Mesendoderm (in vitro differentiated cells): ENCODE data around the gene NUDCD3.

Source experiments
- DNase-seq: peaks from one replicate; pipeline ENCODE4 v3.0.0; 2013
- H2AK5ac ChIP-seq: 2 replicates; pipeline ENCODE4 v1.6.1; 2013; ENCODE audit warnings: low read length, inconsistent platforms
- H2BK120ac ChIP-seq: 2 replicates; pipeline ENCODE4 v1.6.1; 2013; ENCODE audit warnings: low read depth, mild to moderate bottlenecking, low read length, moderate library complexity, mixed read lengths
- H2BK15ac ChIP-seq: replicated peaks from 2 replicates; pipeline ENCODE4 v1.6.1; 2013; ENCODE audit warnings: low read depth, mild to moderate bottlenecking, moderate library complexity
- H2BK5ac ChIP-seq: 2 replicates; pipeline ENCODE4 v1.6.1; 2013; ENCODE audit warnings: low read length, inconsistent platforms
- H3K18ac ChIP-seq: 2 replicates; pipeline ENCODE4 v1.6.1; 2013; ENCODE audit warnings: mild to moderate bottlenecking, low read length, mixed read lengths
- H3K23ac ChIP-seq: one replicate; pipeline ENCODE4 v1.6.1; 2013; ENCODE audit warnings: low read length
- H3K27ac ChIP-seq: 2 replicates; pipeline ENCODE4 v1.5.1; 2013; ENCODE audit warnings: low read depth, mild to moderate bottlenecking, inconsistent platforms, low read length, moderate library complexity
- H3K27me3 ChIP-seq: 2 replicates; pipeline ENCODE4 v1.6.1; 2013; ENCODE audit warnings: low read length, control low read depth, mild to moderate bottlenecking, inconsistent platforms; ENCODE audit not compliant: insufficient read depth, poor library complexity
- H3K36me3 ChIP-seq: 2 replicates; pipeline ENCODE4 v1.6.1; 2013; ENCODE audit warnings: low read length, inconsistent platforms; ENCODE audit not compliant: control insufficient read depth, insufficient read depth
- H3K4ac ChIP-seq: one replicate; pipeline ENCODE4 v1.6.1; 2013; ENCODE audit warnings: low read depth, mild to moderate bottlenecking, low read length, moderate library complexity
- H3K4me1 ChIP-seq: 2 replicates; pipeline ENCODE4 v1.6.1; 2013; ENCODE audit warnings: low read depth, low read length, inconsistent platforms; ENCODE audit not compliant: control insufficient read depth
- H3K4me2 ChIP-seq: 2 replicates; pipeline ENCODE4 v1.6.1; 2013; ENCODE audit warnings: low read length
- H3K4me3 ChIP-seq: 2 replicates; pipeline ENCODE4 v1.5.1; 2013; ENCODE audit warnings: mild to moderate bottlenecking, low read length
- H3K56ac ChIP-seq: one replicate; pipeline ENCODE4 v1.6.1; 2013; ENCODE audit warnings: low read length
- H3K79me1 ChIP-seq: 2 replicates; pipeline ENCODE4 v1.6.1; 2013; ENCODE audit warnings: low read length, inconsistent platforms
- H3K79me2 ChIP-seq: 2 replicates; pipeline ENCODE4 v1.6.1; 2013; ENCODE audit warnings: mild to moderate bottlenecking, low read length; ENCODE audit not compliant: control insufficient read depth, insufficient read depth
- H3K9ac ChIP-seq: 2 replicates; pipeline ENCODE4 v1.6.1; 2013; ENCODE audit warnings: low read length, inconsistent platforms
- H4K5ac ChIP-seq: one replicate; pipeline ENCODE4 v1.6.1; 2013; ENCODE audit warnings: low read length
- H4K8ac ChIP-seq: one replicate; pipeline ENCODE4 v1.6.1; 2013; ENCODE audit warnings: low read depth, mild to moderate bottlenecking, control low read depth, low read length, moderate library complexity
- WGBS: extraction: QIAGEN DNeasy Blood & Tissue Kit; methylation state at CpG from one replicate; pipeline ENCODE4 v1.1.7; 2013; ENCODE audit warnings: low lambda C conversion rate, missing lambda C conversion rate; ENCODE audit not compliant: insufficient coverage; ENCODE audit errors: extremely low coverage; 5-methylcytosine and 5-hydroxymethylcytosine counted together

NUDCD3 gene

DNA sequence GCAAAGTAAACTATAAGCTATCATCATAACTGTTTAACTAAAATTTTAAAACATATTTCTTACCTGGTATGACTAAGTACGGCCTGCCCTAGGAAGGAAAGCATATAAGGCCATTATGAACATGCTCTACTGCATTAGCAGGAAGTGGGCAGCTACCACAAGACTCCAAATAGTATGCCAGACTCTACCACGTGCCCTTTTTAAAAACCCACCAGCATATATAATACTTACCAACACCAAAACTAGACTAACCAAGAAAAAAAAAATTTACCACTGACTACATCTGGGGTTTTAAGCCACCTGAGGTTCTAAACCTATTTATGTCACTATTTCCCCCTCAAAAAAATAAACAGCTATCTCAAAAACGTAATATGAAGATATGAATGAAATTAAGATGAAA is 30.1 kb downstream of the NUDCD3 start:
- no peak overlapping the region for H3K23ac ChIP-seq
- no peak for DNase-seq
- no peak overlapping the region for H3K4me2 ChIP-seq
- peaks cover 22% of the 10 kb centered on the region for H3K79me1 ChIP-seq
- no peak overlapping the region for H3K4me3 ChIP-seq
- H3K79me2 ChIP-seq, result peaks cover 13% of the 10 kb centered on the region
- no peak overlapping the region for H3K18ac ChIP-seq
- no peak overlapping the region for H4K8ac ChIP-seq
- no peak overlapping the region for H3K27ac ChIP-seq
- H3K9ac ChIP-seq, result no peak overlapping the region
- H2BK5ac ChIP-seq, result no peak overlapping the region
- no peaks in the 10 kb centered on the region for H3K4me1 ChIP-seq
- no CpG with 5 or more reads among the region's 3 CpGs for WGBS
- no peak overlapping the region for H3K56ac ChIP-seq
- no peak overlapping the region for H2BK120ac ChIP-seq
- no peak overlapping the region for H3K4ac ChIP-seq
- no peak overlapping the region for H2BK15ac ChIP-seq
- no peaks in the 10 kb centered on the region for H3K36me3 ChIP-seq
- H3K27me3 ChIP-seq, result no peaks in the 10 kb centered on the region
- H4K5ac ChIP-seq, result no peak overlapping the region
- no peak overlapping the region for H2AK5ac ChIP-seq

DNA sequence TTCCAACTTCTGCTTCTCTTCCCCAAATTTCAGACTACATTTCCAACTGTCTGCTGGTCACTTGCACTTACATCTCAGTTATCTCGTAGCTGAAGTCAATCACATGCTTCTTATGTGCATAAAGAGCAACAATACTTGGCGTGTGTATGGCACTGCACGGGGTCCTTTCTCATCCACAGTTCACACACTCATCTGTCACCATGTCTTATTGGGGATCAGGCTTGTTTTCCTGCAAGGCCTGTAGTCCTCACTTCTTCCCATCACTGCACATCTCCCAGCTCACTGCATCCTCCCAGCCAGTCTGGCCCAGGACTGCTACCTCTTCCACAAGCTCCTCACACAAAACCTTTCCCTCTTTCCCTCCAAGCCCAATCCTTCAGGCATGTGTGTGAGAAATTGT is 35.3 kb downstream of the NUDCD3 start:
- Histone ChIP-seq H4K8ac (no peak overlapping the region), H3K4me1 (no peaks in the 10 kb centered on the region), H4K5ac (no peak overlapping the region), H3K27ac (no peak overlapping the region), H3K4me2 (no peak overlapping the region), H3K9ac (no peak overlapping the region), H3K18ac (no peak overlapping the region), H3K79me1 (peaks cover 13% of the 10 kb centered on the region), H2BK15ac (no peak overlapping the region), H3K27me3 (no peaks in the 10 kb centered on the region), H3K36me3 (no peaks in the 10 kb centered on the region), H3K23ac (no peak overlapping the region), H3K56ac (no peak overlapping the region), H2BK5ac (no peak overlapping the region), H2AK5ac (no peak overlapping the region), H3K4ac (no peak overlapping the region), H3K4me3 (no peak overlapping the region), H2BK120ac (no peak overlapping the region), H3K79me2 (peaks cover 4% of the 10 kb centered on the region)
- no peak for DNase-seq
- WGBS, result no CpG with 5 or more reads among the region's 3 CpGs

DNA sequence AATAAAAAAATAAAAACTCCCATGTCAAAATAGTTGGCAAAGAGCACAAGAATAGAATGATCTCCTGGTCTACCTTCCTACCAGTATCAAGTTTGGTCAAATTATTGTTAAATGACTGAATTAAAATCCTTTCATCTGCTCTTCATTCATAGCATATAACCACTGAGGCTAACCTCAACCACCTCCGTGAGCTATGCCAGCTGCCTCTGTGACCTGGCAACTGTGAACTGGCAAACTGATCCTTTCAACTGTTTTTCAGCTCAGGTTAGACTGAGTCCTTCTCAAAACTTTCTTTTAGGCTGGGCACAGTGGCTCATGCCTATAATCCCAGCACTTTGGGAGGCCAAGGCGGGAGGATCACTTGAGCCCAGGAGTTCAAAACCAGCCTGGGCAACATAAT is 36.1 kb downstream of the NUDCD3 start:
- no peak overlapping the region for H2AK5ac ChIP-seq
- no peaks in the 10 kb centered on the region for H3K4me1 ChIP-seq
- no peak for DNase-seq
- H2BK120ac ChIP-seq, result no peak overlapping the region
- peaks cover 4% of the 10 kb centered on the region for H3K79me2 ChIP-seq
- H3K27me3 ChIP-seq, result no peaks in the 10 kb centered on the region
- H2BK5ac ChIP-seq, result no peak overlapping the region
- H2BK15ac ChIP-seq, result no peak overlapping the region
- H4K5ac ChIP-seq, result no peak overlapping the region
- H4K8ac ChIP-seq, result no peak overlapping the region
- peaks cover 13% of the 10 kb centered on the region for H3K79me1 ChIP-seq
- H3K18ac ChIP-seq, result no peak overlapping the region
- no peak overlapping the region for H3K56ac ChIP-seq
- H3K4me3 ChIP-seq, result no peak overlapping the region
- no peaks in the 10 kb centered on the region for H3K36me3 ChIP-seq
- H3K4me2 ChIP-seq, result no peak overlapping the region
- H3K4ac ChIP-seq, result no peak overlapping the region
- H3K23ac ChIP-seq, result no peak overlapping the region
- WGBS, result no CpG with 5 or more reads among the region's 2 CpGs
- no peak overlapping the region for H3K27ac ChIP-seq
- H3K9ac ChIP-seq, result no peak overlapping the region

DNA sequence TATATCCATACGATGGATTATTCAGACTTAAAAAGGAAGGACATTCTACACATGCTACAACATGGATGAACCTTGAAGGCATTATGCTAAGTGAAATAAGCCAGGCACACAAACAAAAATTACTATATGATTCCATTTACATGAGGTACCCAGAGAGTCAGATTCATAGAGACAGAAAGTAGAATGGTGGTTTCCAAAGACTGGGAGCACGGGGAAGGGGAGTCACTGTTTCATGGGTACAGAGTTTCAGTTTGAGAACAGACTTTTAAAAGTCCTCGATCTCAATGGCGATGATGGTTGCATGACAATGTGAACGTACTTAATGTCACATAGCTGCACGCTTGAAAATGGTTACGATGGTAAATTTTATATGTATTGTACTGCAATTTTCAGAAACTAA is 39.3 kb downstream of the NUDCD3 start:
- no peaks in the 10 kb centered on the region for H3K4me1 ChIP-seq
- DNase-seq, result no peak
- no peak overlapping the region for H2BK120ac ChIP-seq
- H2AK5ac ChIP-seq, result no peak overlapping the region
- H3K9ac ChIP-seq, result no peak overlapping the region
- H2BK5ac ChIP-seq, result no peak overlapping the region
- peaks cover 8% of the 10 kb centered on the region for H3K79me2 ChIP-seq
- H3K4me3 ChIP-seq, result no peak overlapping the region
- no peak overlapping the region for H3K4ac ChIP-seq
- H2BK15ac ChIP-seq, result no peak overlapping the region
- no peak overlapping the region for H4K8ac ChIP-seq
- H3K27ac ChIP-seq, result no peak overlapping the region
- H3K56ac ChIP-seq, result no peak overlapping the region
- no peaks in the 10 kb centered on the region for H3K27me3 ChIP-seq
- H3K23ac ChIP-seq, result no peak overlapping the region
- no peak overlapping the region for H4K5ac ChIP-seq
- H3K36me3 ChIP-seq, result no peaks in the 10 kb centered on the region
- WGBS, result no CpG with 5 or more reads among the region's 7 CpGs
- H3K18ac ChIP-seq, result no peak overlapping the region
- no peak overlapping the region for H3K4me2 ChIP-seq
- H3K79me1 ChIP-seq, result peaks cover 28% of the 10 kb centered on the region

DNA sequence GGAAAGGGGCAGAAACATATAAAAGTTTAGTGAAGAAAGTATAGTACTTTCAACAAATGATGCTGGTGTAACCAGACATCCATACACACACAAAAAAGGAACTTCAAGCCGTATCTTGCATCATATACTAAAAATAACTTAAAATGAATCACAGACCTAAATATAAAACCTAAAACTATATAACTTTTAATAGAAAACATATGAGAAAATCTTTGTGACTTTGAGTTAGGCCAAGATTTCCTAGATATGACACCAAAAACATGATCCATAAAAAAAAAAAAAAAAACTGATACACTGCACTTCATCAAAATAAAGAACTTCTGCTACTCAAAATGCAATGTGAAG is 40.9 kb downstream of the NUDCD3 start:
- no peak overlapping the region for H2AK5ac ChIP-seq
- H3K4ac ChIP-seq, result no peak overlapping the region
- DNase-seq, result no peak
- no peak overlapping the region for H3K27ac ChIP-seq
- H3K4me3 ChIP-seq, result no peak overlapping the region
- H3K56ac ChIP-seq, result no peak overlapping the region
- no peak overlapping the region for H3K4me2 ChIP-seq
- no peak overlapping the region for H3K9ac ChIP-seq
- H4K5ac ChIP-seq, result no peak overlapping the region
- no peak overlapping the region for H2BK120ac ChIP-seq
- no peak overlapping the region for H4K8ac ChIP-seq
- no peaks in the 10 kb centered on the region for H3K4me1 ChIP-seq
- no peak overlapping the region for H2BK5ac ChIP-seq
- no peak overlapping the region for H2BK15ac ChIP-seq
- H3K18ac ChIP-seq, result no peak overlapping the region
- peaks cover 34% of the 10 kb centered on the region for H3K79me1 ChIP-seq
- no peaks in the 10 kb centered on the region for H3K36me3 ChIP-seq
- no peaks in the 10 kb centered on the region for H3K27me3 ChIP-seq
- H3K79me2 ChIP-seq, result peaks cover 11% of the 10 kb centered on the region
- 100% methylated on average over 1 of the region's 1 CpG for WGBS
- no peak overlapping the region for H3K23ac ChIP-seq

DNA sequence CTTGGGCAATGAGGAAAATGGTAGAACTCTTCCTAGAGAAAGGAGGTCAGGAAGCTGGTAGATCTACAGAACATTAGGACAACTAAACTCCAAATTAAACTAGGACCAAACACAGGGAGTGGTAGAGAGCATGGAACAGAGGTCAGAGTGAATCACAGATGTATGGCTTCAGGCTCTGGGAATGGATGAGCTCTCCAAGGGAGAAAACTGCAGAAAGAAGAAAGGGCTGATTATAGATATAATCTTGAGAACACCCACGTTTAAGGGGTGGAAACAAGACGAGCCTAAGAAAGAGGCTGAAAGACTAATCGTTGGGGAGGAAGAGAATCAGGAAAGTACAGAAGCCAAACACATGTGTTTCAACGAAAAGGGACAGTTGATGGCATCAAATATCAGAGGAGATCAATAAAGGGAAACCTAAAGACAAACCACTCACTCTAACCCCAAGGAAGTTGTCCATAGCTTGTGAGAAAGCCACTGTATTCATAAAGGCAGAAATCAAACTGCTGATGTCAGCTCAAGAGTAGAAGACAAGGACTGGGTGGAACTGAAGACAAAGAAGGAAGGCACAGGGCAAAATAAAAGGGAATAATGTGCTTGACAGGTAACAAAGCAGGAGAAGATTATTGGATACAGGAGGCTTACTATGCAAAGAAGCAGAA is 41.4 kb downstream of the NUDCD3 start:
- no peaks in the 10 kb centered on the region for H3K4me1 ChIP-seq
- H4K8ac ChIP-seq, result no peak overlapping the region
- no peak overlapping the region for H3K4ac ChIP-seq
- no peak overlapping the region for H3K18ac ChIP-seq
- peaks cover 35% of the 10 kb centered on the region for H3K79me1 ChIP-seq
- no peak overlapping the region for H3K4me2 ChIP-seq
- no peaks in the 10 kb centered on the region for H3K36me3 ChIP-seq
- H2BK120ac ChIP-seq, result no peak overlapping the region
- no peak overlapping the region for H2BK15ac ChIP-seq
- no peaks in the 10 kb centered on the region for H3K27me3 ChIP-seq
- H3K27ac ChIP-seq, result no peak overlapping the region
- H4K5ac ChIP-seq, result no peak overlapping the region
- H3K56ac ChIP-seq, result no peak overlapping the region
- H3K79me2 ChIP-seq, result peaks cover 11% of the 10 kb centered on the region
- no peak overlapping the region for H2BK5ac ChIP-seq
- H3K23ac ChIP-seq, result no peak overlapping the region
- WGBS, result no CpG with 5 or more reads among the region's 4 CpGs
- H2AK5ac ChIP-seq, result no peak overlapping the region
- no peak overlapping the region for H3K4me3 ChIP-seq
- no peak overlapping the region for H3K9ac ChIP-seq
- DNase-seq, result no peak
